HL-60 (cell line): ENCODE results near the gene TNFRSF1B.
"Not testable (repeated sequence)": the region's sequence is repeated elsewhere in the genome, so short reads cannot be mapped to it uniquely, and the experiment has no call there.

ENCODE experiments used
- POLR2AphosphoS5 ChIP-seq: IDR thresholded peaks from 2 replicates; pipeline ENCODE4 v1.6.1; 2012; ENCODE audit warnings: low read depth
- TF ChIP-seq, protein P1 (sequence below): IDR thresholded peaks from one replicate; pipeline ENCODE4 v1.5.1; 2011; ENCODE audit warnings: low read length, control low read depth, inconsistent platforms; ENCODE audit not compliant: insufficient read depth

DNA sequence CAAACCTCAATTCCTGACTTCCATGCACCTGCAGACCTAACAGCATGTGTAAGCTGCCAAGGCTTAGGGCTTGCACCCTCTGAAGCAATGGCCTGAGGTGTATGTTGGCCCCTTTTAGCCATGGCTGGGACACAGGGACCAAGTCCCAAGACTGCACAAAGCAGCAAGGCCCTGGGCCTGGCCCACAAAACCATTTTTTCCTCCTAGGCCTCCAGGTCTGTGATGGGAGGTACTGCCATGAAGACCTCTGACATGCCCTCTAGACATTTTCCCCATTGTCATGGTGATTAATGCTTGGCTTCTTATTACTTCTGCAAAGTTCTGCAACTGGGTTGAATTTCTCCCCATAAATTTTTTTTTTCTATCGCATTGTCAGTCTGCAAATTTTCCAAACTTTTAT, 55.9 kb downstream of the TNFRSF1B start:
- TF ChIP-seq, protein P1, sequence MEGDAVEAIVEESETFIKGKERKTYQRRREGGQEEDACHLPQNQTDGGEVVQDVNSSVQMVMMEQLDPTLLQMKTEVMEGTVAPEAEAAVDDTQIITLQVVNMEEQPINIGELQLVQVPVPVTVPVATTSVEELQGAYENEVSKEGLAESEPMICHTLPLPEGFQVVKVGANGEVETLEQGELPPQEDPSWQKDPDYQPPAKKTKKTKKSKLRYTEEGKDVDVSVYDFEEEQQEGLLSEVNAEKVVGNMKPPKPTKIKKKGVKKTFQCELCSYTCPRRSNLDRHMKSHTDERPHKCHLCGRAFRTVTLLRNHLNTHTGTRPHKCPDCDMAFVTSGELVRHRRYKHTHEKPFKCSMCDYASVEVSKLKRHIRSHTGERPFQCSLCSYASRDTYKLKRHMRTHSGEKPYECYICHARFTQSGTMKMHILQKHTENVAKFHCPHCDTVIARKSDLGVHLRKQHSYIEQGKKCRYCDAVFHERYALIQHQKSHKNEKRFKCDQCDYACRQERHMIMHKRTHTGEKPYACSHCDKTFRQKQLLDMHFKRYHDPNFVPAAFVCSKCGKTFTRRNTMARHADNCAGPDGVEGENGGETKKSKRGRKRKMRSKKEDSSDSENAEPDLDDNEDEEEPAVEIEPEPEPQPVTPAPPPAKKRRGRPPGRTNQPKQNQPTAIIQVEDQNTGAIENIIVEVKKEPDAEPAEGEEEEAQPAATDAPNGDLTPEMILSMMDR, result not testable (repeated sequence)
- not testable (repeated sequence) for TF ChIP-seq POLR2AphosphoS5
